Left cardiac atrium (tissue), 4 donors: ENCODE data around the gene EN1. TPM values are rescaled to one million over a fixed set of nuclear protein-coding genes. Genes with fewer than 3 reads are reported as not detected.

Experiments
- ATAC-seq, 2 donors: fragments of 200-7000 bp; cut with Tn5 transposase; one replicate each; pipeline ENCODE4 v1.9.1; 2020; ENCODE audit warnings: mild to moderate bottlenecking in 2 of 2, moderate library complexity in 2 of 2
- DNase-seq: peaks from one replicate; pipeline ENCODE4 v3.0.0-alpha.2; 2020
- intact Hi-C, 2 donors: fragments of 100-400 bp; cut with DNase I; formaldehyde crosslinking; loops; one replicate each; pipeline versions ENCODE4 v1.14.1 to v1.15.1; 2022 to 2023
- total RNA-seq, 2 donors: library from RNA; stranded (reverse); fragmentation: NEBNext Ultra II Directional; extraction: Animal tissue kit (Norgen Biotek cat#: 25700); gene quantifications; one replicate each; pipeline ENCODE4 v1.2.1, GENCODE V29; 2021
- donor health status: DM: no; HTN: yes; CAD: no.
- donor health status: DM: no; HTN: yes; CAD: no; lungs with severe emphysema.
- donor health status: DM: yes; HTN: yes; CAD: no.
- donor health status: Dilated cardiomyopathy.

The EN1 gene
- total RNA-seq, 2 donors from 2014 or later = not detected

- DNase-seq (no peak), ATAC-seq (peak; percentile 65 to 69)
Observed at GRCh38 chr2:118847762-118848172, 319 bp upstream of the EN1 start.

GRCh38 chr2:118846442-118846952 is 951 bp downstream of the EN1 start:
- no peak for DNase-seq
- no peak for ATAC-seq
- intact Hi-C loops = no loop called here

More at GRCh38 chr2:118847762-118848172, 319 bp upstream of the EN1 start:
- intact Hi-C loops = no loop called here

- ATAC-seq (no peak), DNase-seq (no peak)
- intact Hi-C loops = no loop called here
Observed at GRCh38 chr2:118845522-118846441, 1.7 kb downstream of the EN1 start.

GRCh38 chr2:118845005-118845521 is 2.4 kb downstream of the EN1 start:
- ATAC-seq = peak in 1 of 2 donors; percentile 11

GRCh38 chr2:118844261-118845004 is 3.0 kb downstream of the EN1 start:
- intact Hi-C loops = no loop called here
- DNase-seq (no peak), ATAC-seq (no peak)

More at GRCh38 chr2:118845005-118845521, 2.4 kb downstream of the EN1 start:
- intact Hi-C loops = no loop called here
- no peak for DNase-seq

- DNase-seq (no peak), ATAC-seq (no peak)
- intact Hi-C loops = no loop called here
Observed at GRCh38 chr2:118843483-118844132, 3.8 kb downstream of the EN1 start.

GRCh38 chr2:118842661-118843482 is 4.6 kb downstream of the EN1 start:
- ATAC-seq (no peak), DNase-seq (no peak)
- intact Hi-C loops = no loop called here

GRCh38 chr2:118841828-118842461 is 5.5 kb downstream of the EN1 start:
- intact Hi-C loops = no loop called here
- DNase-seq (no peak), ATAC-seq (no peak)

- intact Hi-C loops = no loop called here
- ATAC-seq (no peak), DNase-seq (no peak)
Observed at GRCh38 chr2:118841450-118841827, 6.0 kb downstream of the EN1 start.

- intact Hi-C loops = no loop called here
- ATAC-seq (no peak), DNase-seq (no peak)
Observed at GRCh38 chr2:118838741-118839455, 8.6 kb downstream of the EN1 start.

- DNase-seq = no peak
- intact Hi-C loops = no loop called here
- ATAC-seq = no peak
Observed at GRCh38 chr2:118837621-118838020, 9.8 kb downstream of the EN1 start.

GRCh38 chr2:118837067-118837466 is 10.4 kb downstream of the EN1 start:
- ATAC-seq (no peak), DNase-seq (no peak)
- intact Hi-C loops = no loop called here

GRCh38 chr2:118836411-118836930 is 11.0 kb downstream of the EN1 start:
- intact Hi-C loops = no loop called here
- DNase-seq = no peak
- ATAC-seq = peak in 1 of 2 donors; percentile 12

GRCh38 chr2:118835746-118836410 is 11.6 kb downstream of the EN1 start:
- DNase-seq (no peak), ATAC-seq (peak; percentile 50 to 75)
- intact Hi-C loops = no loop called here

GRCh38 chr2:118834901-118835745 is 12.3 kb downstream of the EN1 start:
- DNase-seq (no peak), ATAC-seq (peak; percentile 27 to 29)
- intact Hi-C loops = no loop called here

GRCh38 chr2:118834440-118834810 is 13.0 kb downstream of the EN1 start:
- ATAC-seq (no peak), DNase-seq (no peak)
- intact Hi-C loops = no loop called here
